Esophagus muscularis mucosa (tissue), 3 donors: ENCODE data around the gene STAT2.

Source experiments
- POLR2AphosphoS5 ChIP-seq, 2 donors: sonication (generic); formaldehyde crosslinking; IDR thresholded peaks; one replicate each; pipeline ENCODE4 v1.6.1; 2017; ENCODE audit warnings: antibody characterized with exemption in 2 of 2
- TF ChIP-seq, protein P1 (sequence below), 3 experiments: fragments of 200-600 bp in 2 of 3; fragments of 450-650 bp in 1 of 3; sonication (generic) in 2 of 3; IDR thresholded peaks; one replicate each; pipeline ENCODE4 v1.5.1; 2017 to 2019; ENCODE audit warnings: antibody characterized with exemption in 3 of 3, mild to moderate bottlenecking in 2 of 3, moderate library complexity in 1 of 3

DNA sequence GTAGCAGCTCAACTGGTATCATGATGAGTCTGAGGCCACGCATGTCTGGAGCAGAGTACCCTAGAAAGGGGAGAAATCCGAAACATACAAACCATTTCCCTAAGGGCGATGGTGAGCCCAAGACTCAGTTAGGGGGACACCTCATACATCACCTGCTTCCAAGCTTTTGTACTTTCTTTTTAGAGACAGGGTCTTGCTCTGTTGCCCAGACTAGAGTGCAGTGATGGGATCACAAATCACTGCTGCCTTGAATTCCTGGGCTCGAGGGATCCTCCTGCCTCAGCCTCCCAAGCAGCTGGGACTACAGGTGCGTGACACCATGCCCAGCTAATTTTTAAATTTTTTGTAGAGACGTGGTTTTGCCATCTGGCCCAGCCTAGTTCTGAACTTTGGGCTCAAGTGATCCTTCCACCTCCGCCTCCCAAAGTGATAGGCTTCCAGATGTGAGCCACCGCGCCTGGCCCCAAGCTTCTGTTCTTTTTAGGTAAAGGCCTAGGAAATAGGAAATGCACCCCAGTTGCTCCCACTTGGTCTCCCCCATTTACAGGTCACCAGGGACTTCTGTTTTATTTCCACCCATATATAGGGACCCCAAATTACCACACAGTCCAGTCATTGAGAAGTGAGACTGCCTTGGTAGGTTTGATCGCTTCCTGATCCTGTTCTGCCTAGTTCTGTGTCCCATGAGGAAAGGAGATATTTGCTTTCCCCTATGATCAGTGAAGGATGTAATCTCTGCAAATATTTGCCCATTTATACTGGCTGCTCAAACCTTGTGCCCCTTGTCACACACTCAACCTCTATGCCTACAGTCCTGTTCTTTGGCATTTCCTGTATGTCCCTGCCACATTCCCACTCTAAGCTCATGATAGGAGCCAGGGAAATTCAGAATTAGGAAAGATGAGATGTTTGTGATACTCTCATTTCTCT, 2.5 kb upstream of the STAT2 start, which contains the start of gene APOF:
- TF ChIP-seq, protein P1, sequence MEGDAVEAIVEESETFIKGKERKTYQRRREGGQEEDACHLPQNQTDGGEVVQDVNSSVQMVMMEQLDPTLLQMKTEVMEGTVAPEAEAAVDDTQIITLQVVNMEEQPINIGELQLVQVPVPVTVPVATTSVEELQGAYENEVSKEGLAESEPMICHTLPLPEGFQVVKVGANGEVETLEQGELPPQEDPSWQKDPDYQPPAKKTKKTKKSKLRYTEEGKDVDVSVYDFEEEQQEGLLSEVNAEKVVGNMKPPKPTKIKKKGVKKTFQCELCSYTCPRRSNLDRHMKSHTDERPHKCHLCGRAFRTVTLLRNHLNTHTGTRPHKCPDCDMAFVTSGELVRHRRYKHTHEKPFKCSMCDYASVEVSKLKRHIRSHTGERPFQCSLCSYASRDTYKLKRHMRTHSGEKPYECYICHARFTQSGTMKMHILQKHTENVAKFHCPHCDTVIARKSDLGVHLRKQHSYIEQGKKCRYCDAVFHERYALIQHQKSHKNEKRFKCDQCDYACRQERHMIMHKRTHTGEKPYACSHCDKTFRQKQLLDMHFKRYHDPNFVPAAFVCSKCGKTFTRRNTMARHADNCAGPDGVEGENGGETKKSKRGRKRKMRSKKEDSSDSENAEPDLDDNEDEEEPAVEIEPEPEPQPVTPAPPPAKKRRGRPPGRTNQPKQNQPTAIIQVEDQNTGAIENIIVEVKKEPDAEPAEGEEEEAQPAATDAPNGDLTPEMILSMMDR (IDR thresholded peaks at IDR 0.05) = no peak
- TF ChIP-seq POLR2AphosphoS5 (IDR thresholded peaks at IDR 0.05) = no peak
